Right lobe of liver (tissue), 6 donors: ENCODE measurements around the gene SLCO3A1. TPM values are rescaled to one million over a fixed set of nuclear protein-coding genes. Genes with fewer than 3 reads are reported as not detected.

ENCODE experiments used
- ATAC-seq, 4 donors: fragments of 200-7000 bp; cut with Tn5 transposase; one replicate each; pipeline ENCODE4 v1.9.1; 2020; ENCODE audit warnings: mild to moderate bottlenecking in 4 of 4, moderate library complexity in 4 of 4
- DNase-seq, 3 donors: peaks; one replicate each; pipeline ENCODE4 v3.0.0-alpha.2; 2020
- H3K27ac ChIP-seq, 3 donors: fragments of 200-600 bp; one replicate each; pipeline ENCODE4 v1.8.0; 2022
- H3K27me3 ChIP-seq, 2 donors: fragments of 200-600 bp; one replicate each; pipeline ENCODE4 v1.8.0; 2022
- H3K36me3 ChIP-seq, 4 donors: fragments of 200-600 bp; sonication (generic) in 1 of 4; one replicate each; pipeline versions ENCODE4 v1.5.1 to v1.8.0; 2017 to 2022; ENCODE audit warnings: control low read depth in 1 of 4
- H3K4me1 ChIP-seq, 4 donors: fragments of 200-600 bp; sonication (generic) in 1 of 4; one replicate each; pipeline versions ENCODE4 v1.5.1 to v1.8.0; 2017 to 2022; ENCODE audit warnings: control low read depth in 1 of 4
- H3K4me3 ChIP-seq, 3 donors: fragments of 200-600 bp; one replicate each; pipeline ENCODE4 v1.8.0; 2022
- H3K9me3 ChIP-seq, 4 donors: fragments of 200-600 bp; sonication (generic) in 1 of 4; one replicate each; pipeline versions ENCODE4 v1.5.1 to v1.8.0; 2017 to 2022; ENCODE audit warnings: control low read depth in 1 of 4
- POLR2A ChIP-seq: fragments of 450-650 bp; IDR thresholded peaks from one replicate; pipeline ENCODE4 v1.6.1; 2017; ENCODE audit warnings: antibody characterized with exemption, mild to moderate bottlenecking
- WGBS: methylation state at CpG from one replicate; pipeline ENCODE4 v1.1.6; 2018; ENCODE audit warnings: low coverage, low lambda C conversion rate; ENCODE audit not compliant: insufficient coverage; ENCODE audit errors: missing lambda C conversion rate; 5-methylcytosine and 5-hydroxymethylcytosine counted together
- intact Hi-C, 2 donors: fragments of 100-400 bp; cut with DNase I; formaldehyde crosslinking; loops; one replicate each; pipeline versions ENCODE4 v1.11.2 to v1.14.1; 2022
- total RNA-seq, 6 experiments: library from RNA; depleted of rRNA in 2 of 6; stranded (reverse); fragments of >200 nt in 2 of 6; fragmentation: NEBNext Ultra II Directional in 3 of 6; extraction: Animal tissue kit (Norgen Biotek cat#: 25700) in 3 of 6; gene quantifications; one replicate each; pipeline versions ENCODE4 v1.1.0 to v1.2.4, GENCODE V29; 2016 to 2023
- TF ChIP-seq, protein P1 (sequence below), 4 donors: fragments of 200-600 bp in 3 of 4; fragments of 450-650 bp in 1 of 4; IDR thresholded peaks; one replicate each; pipeline versions ENCODE4 v1.5.1 to v1.8.0; 2016 to 2022; ENCODE audit warnings: antibody characterized with exemption in 4 of 4, mild to moderate bottlenecking in 2 of 4
- donor health status: DM: no; HTN: yes; CAD: no.
- donor health status: DM: no; HTN: no; CAD: no.
- donor health status: DM: no; HTN: no; CAD: no.
- donor health status: DM: no; HTN: yes; CAD: no.
- donor health status: DM: no; HTN: yes; CAD: no.

The SLCO3A1 gene
- total RNA-seq, 6 experiments from 2014 or later: 2.4 to 7.7 (median 3.7) TPM

DNA sequence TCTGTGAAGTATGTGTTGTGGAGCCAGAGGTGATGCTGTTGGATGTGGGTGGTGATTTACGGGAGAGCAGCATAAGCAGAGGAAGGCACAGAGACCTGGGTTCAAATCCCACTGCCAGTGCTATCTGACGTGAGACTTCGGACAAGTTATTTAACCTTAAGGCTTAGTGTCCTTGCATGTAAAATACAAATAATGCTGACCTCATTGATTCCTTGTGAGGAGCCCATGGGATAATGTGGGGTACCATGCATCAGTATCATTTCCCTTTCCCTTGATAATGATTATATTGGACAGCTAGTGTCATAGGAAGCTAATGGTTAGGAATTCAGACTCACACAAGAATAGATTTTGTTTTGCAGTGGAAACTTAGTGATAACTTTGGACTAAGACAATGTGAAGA lies 141.6 kb downstream of the SLCO3A1 start:
- Histone ChIP-seq H3K9me3 (no peaks in the 10 kb centered on the region), H3K4me1 (no peaks in the 10 kb centered on the region), H3K27me3 (no peaks in the 10 kb centered on the region), H3K4me3 (no peak overlapping the region), H3K36me3 (no peaks in the 10 kb centered on the region), H3K27ac (no peak overlapping the region)
- no peak for ATAC-seq
- no peak for DNase-seq
- intact Hi-C loops: no loop called here
- 72% methylated on average over 3 of the region's 3 CpGs for WGBS
- TF ChIP-seq, protein P1, sequence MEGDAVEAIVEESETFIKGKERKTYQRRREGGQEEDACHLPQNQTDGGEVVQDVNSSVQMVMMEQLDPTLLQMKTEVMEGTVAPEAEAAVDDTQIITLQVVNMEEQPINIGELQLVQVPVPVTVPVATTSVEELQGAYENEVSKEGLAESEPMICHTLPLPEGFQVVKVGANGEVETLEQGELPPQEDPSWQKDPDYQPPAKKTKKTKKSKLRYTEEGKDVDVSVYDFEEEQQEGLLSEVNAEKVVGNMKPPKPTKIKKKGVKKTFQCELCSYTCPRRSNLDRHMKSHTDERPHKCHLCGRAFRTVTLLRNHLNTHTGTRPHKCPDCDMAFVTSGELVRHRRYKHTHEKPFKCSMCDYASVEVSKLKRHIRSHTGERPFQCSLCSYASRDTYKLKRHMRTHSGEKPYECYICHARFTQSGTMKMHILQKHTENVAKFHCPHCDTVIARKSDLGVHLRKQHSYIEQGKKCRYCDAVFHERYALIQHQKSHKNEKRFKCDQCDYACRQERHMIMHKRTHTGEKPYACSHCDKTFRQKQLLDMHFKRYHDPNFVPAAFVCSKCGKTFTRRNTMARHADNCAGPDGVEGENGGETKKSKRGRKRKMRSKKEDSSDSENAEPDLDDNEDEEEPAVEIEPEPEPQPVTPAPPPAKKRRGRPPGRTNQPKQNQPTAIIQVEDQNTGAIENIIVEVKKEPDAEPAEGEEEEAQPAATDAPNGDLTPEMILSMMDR (IDR thresholded peaks at IDR 0.05): no peak
- TF ChIP-seq POLR2A: no peak

DNA sequence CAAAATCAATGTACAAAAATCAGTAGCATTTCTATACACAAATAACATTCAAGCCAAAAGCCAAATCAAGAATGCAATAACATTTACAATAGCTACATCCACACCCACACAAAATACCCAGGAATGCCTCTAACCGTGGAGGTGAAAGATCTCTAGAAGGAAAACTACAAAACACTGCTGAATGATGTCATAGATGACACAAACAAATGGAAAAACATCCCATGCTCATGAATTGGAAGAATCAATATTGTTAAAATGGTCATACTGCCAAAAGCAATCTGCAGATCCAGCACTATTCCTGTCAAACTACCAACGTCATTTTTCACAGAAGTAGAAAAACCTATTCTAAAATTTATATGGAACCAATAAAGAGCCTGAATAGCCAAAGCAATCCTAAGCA lies 143.7 kb downstream of the SLCO3A1 start:
- H3K4me1 ChIP-seq: no peaks in the 10 kb centered on the region
- TF ChIP-seq POLR2A: no peak
- TF ChIP-seq, protein P1 (IDR thresholded peaks at IDR 0.05): no peak
- no peak overlapping the region for H3K4me3 ChIP-seq
- no peak for ATAC-seq
- no peaks in the 10 kb centered on the region for H3K36me3 ChIP-seq
- no peak for DNase-seq
- H3K27me3 ChIP-seq: no peaks in the 10 kb centered on the region
- H3K9me3 ChIP-seq: no peaks in the 10 kb centered on the region
- WGBS: 26% methylated on average over 2 of the region's 2 CpGs
- intact Hi-C loops: no loop called here
- H3K27ac ChIP-seq: no peak overlapping the region

DNA sequence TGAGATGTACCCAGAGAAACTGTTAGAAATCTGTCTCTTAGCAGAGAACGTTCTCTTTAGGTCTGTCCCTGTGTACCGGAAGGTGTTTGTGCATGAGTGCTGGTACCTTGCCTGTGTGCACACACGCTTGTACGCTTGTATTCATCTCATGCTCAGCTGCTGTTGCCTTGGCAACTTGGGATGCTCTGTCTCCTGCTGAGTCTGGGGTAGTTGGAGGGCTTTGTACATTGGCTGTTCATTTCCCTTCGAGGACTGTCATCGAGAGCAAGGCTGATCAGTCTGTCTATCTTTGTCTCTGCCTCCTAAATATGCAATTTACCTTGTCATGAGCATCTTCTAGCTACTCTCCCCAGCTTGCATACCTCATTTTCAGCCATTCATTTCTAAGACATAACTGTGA lies 147.2 kb downstream of the SLCO3A1 start:
- intact Hi-C loops: no loop called here
- no peak for TF ChIP-seq POLR2A
- TF ChIP-seq, protein P1 (IDR thresholded peaks at IDR 0.05): no peak
- H3K9me3 ChIP-seq: no peaks in the 10 kb centered on the region
- ATAC-seq: no peak
- 60% methylated on average over 3 of the region's 6 CpGs for whole genome bisulfite sequencing
- no peak overlapping the region for H3K27ac ChIP-seq
- H3K27me3 ChIP-seq: no peaks in the 10 kb centered on the region
- H3K36me3 ChIP-seq: no peaks in the 10 kb centered on the region
- DNase-seq: no peak
- H3K4me3 ChIP-seq: no peak overlapping the region
- no peaks in the 10 kb centered on the region for H3K4me1 ChIP-seq

DNA sequence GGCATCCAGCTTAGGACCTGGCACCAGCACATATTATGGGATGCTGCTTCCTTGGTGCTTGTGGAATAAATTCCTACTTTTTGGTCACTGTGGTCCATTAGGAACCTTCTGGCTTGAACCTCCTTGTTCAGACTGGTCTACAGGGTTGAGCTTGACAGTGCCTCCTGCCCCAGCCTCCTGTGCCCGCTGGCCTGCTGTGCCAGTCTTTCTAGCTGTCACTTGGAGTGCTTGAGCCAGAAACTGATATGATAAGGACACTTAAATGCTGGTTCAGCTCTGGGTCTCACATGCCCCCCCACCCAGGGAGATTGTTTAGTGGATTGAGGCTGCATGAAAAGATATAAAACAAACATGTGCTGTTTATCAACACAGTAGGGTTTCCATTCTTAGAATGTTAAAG lies 147.8 kb downstream of the SLCO3A1 start:
- Histone ChIP-seq H3K4me1 (no peaks in the 10 kb centered on the region), H3K9me3 (no peaks in the 10 kb centered on the region), H3K27ac (no peak overlapping the region), H3K4me3 (no peak overlapping the region), H3K27me3 (no peaks in the 10 kb centered on the region), H3K36me3 (no peaks in the 10 kb centered on the region)
- DNase-seq (no peak), ATAC-seq (no peak)
- no CpG with 5 or more reads among the region's 1 CpG for WGBS
- intact Hi-C loops: no loop called here
- TF ChIP-seq, protein P1 (IDR thresholded peaks at IDR 0.05): no peak
- no peak for TF ChIP-seq POLR2A

DNA sequence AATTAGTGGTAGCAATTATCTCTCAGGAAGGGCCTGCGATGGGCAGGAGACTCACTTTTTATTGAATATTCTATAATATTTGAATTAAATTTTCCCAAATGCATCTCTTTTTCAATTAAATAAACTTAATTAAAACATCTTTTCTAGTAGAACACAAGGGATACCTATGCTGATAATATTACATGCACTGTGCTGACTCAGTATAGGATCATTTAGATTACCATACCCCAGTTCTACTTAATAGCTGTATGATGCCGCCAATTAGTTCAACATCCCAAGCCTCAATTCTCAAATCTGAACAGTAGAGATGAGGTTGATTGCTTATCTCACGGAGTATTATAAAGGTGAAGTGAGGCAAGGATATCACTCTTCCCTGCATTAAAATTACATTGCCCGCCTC lies 149.2 kb downstream of the SLCO3A1 start:
- 69% methylated on average over 3 of the region's 4 CpGs for WGBS
- no peak for DNase-seq

More for the DNA sequence above, 149.2 kb downstream of the SLCO3A1 start:
- H3K36me3 ChIP-seq: no peaks in the 10 kb centered on the region
- ATAC-seq: no peak
- no peak overlapping the region for H3K4me3 ChIP-seq
- intact Hi-C loops: no loop called here
- no peaks in the 10 kb centered on the region for H3K27me3 ChIP-seq
- H3K4me1 ChIP-seq: no peaks in the 10 kb centered on the region
- H3K9me3 ChIP-seq: no peaks in the 10 kb centered on the region
- TF ChIP-seq, protein P1 (IDR thresholded peaks at IDR 0.05): no peak
- no peak for TF ChIP-seq POLR2A
- no peak overlapping the region for H3K27ac ChIP-seq
